WTC11 (cell line): Measurements from ENCODE around the gene CLASP1. TPM values are rescaled to one million over a fixed set of nuclear protein-coding genes. Genes with fewer than 3 reads are reported as not detected.

Source experiments
- ATAC-seq: fragments of 200-7000 bp; cut with Tn5 transposase; 2 replicates; pipeline ENCODE4 v1.10.0; 2021; ENCODE audit warnings: mild to moderate bottlenecking, moderate library complexity
- CTCF ChIA-PET: fragments of 300-600 bp; sonication (Branson Sonifier 250); formaldehyde crosslinking; loops from one replicate; lab custom pipeline; 2021; ENCODE audit warnings: antibody characterized with exemption; lab: Charles Lee
- POLR2A ChIA-PET: fragments of 350-600 bp; sonication (Branson Sonifier 250); formaldehyde crosslinking; loops from one replicate; lab custom pipeline; 2021; ENCODE audit warnings: antibody characterized with exemption; lab: Charles Lee
- DNase-seq: peaks from one replicate; pipeline ENCODE4 v3.0.0; 2021; ENCODE audit warnings: low spot score
- H3K27ac Mint-ChIP-seq: 2 replicates; pipeline ENCODE4 v1.8.0; 2021; ENCODE audit warnings: mixed read lengths
- H3K27me3 Mint-ChIP-seq: 2 replicates; pipeline ENCODE4 v1.8.0; 2021; ENCODE audit warnings: low read depth, mild to moderate bottlenecking, moderate library complexity, mixed read lengths
- H3K36me3 Mint-ChIP-seq: 2 replicates; pipeline ENCODE4 v1.8.0; 2021; ENCODE audit warnings: mixed read lengths
- H3K4me1 Mint-ChIP-seq: 2 replicates; pipeline ENCODE4 v1.8.0; 2022; ENCODE audit warnings: mixed read lengths
- H3K4me3 Mint-ChIP-seq: 2 replicates; pipeline ENCODE4 v1.8.0; 2021; ENCODE audit warnings: mild to moderate bottlenecking, moderate library complexity, mixed read lengths
- H3K9me3 Mint-ChIP-seq: 2 replicates; pipeline ENCODE4 v1.8.0; 2021; ENCODE audit warnings: mixed read lengths
- ATF2 ChIP-seq: sonication (generic); formaldehyde crosslinking; IDR thresholded peaks from 2 replicates; pipeline ENCODE4 v1.8.1; 2022; ENCODE audit warnings: low read depth, missing genetic modification reagents, borderline replicate concordance
- E2F1 ChIP-seq: sonication (generic); formaldehyde crosslinking; IDR thresholded peaks from 2 replicates; pipeline ENCODE4 v1.8.0; 2022; ENCODE audit warnings: mild to moderate bottlenecking, missing genetic modification reagents
- E2F5 ChIP-seq: sonication (generic); formaldehyde crosslinking; IDR thresholded peaks from 2 replicates; pipeline ENCODE4 v1.8.1; 2022; ENCODE audit warnings: mild to moderate bottlenecking, moderate library complexity, missing genetic modification reagents
- ERG ChIP-seq: fragments of 250-450 bp; sonication (Bioruptor Pico); IDR thresholded peaks from 2 replicates; pipeline ENCODE4 v1.8.0; 2021; ENCODE audit warnings: mild to moderate bottlenecking
- NFE2L1 ChIP-seq: sonication (generic); formaldehyde crosslinking; IDR thresholded peaks from 2 replicates; pipeline ENCODE4 v1.8.1; 2023; ENCODE audit warnings: missing genetic modification reagents
- RELA ChIP-seq: sonication (generic); formaldehyde crosslinking; IDR thresholded peaks from 2 replicates; pipeline ENCODE4 v1.8.1; 2022; ENCODE audit warnings: missing genetic modification reagents, mild to moderate bottlenecking, borderline replicate concordance
- SMAD3 ChIP-seq: sonication (generic); formaldehyde crosslinking; IDR thresholded peaks from 2 replicates; pipeline ENCODE4 v1.8.0; 2022; ENCODE audit warnings: missing genetic modification reagents, mild to moderate bottlenecking, borderline replicate concordance
- SOX15 ChIP-seq: fragments of 250-450 bp; sonication (Bioruptor Pico); IDR thresholded peaks from 2 replicates; pipeline ENCODE4 v1.9.0; 2021; ENCODE audit warnings: mild to moderate bottlenecking
- TEAD1 ChIP-seq: sonication (generic); formaldehyde crosslinking; IDR thresholded peaks from 2 replicates; pipeline ENCODE4 v1.8.0; 2022; ENCODE audit warnings: mild to moderate bottlenecking, missing genetic modification reagents
- TP53 ChIP-seq: sonication (generic); formaldehyde crosslinking; IDR thresholded peaks from 2 replicates; pipeline ENCODE4 v1.8.1; 2023; ENCODE audit warnings: mild to moderate bottlenecking, missing genetic modification reagents
- ZNF138 ChIP-seq: sonication (generic); formaldehyde crosslinking; conservative IDR thresholded peaks from 2 replicates; pipeline ENCODE4 v1.8.1; 2022; ENCODE audit warnings: mild to moderate bottlenecking, moderate library complexity, missing genetic modification reagents
- ZNF232 ChIP-seq: sonication (generic); formaldehyde crosslinking; IDR thresholded peaks from 2 replicates; pipeline ENCODE4 v1.8.0; 2022; ENCODE audit warnings: mild to moderate bottlenecking, missing genetic modification reagents
- ZNF317 ChIP-seq: sonication (generic); formaldehyde crosslinking; IDR thresholded peaks from 2 replicates; pipeline ENCODE4 v1.8.1; 2023; ENCODE audit warnings: low read depth, mild to moderate bottlenecking, moderate library complexity, missing genetic modification reagents, borderline replicate concordance
- ZNF532 ChIP-seq: fragments of 250-450 bp; sonication (Bioruptor Pico); IDR thresholded peaks from 2 replicates; pipeline ENCODE4 v1.9.0; 2021; ENCODE audit warnings: mild to moderate bottlenecking, borderline replicate concordance
- ZNF671 ChIP-seq: fragments of 250-450 bp; sonication (Bioruptor Pico); IDR thresholded peaks from 2 replicates; pipeline ENCODE4 v1.8.0; 2021; ENCODE audit warnings: mild to moderate bottlenecking
- total RNA-seq: library from RNA; stranded (reverse); gene quantifications from 3 replicates; pipeline ENCODE4 v1.2.3, GENCODE V29; 2021
- TF ChIP-seq, protein P1 (sequence below): sonication (generic); formaldehyde crosslinking; IDR thresholded peaks from 2 replicates; pipeline ENCODE4 v1.8.1; 2022; ENCODE audit warnings: low read depth, mild to moderate bottlenecking, moderate library complexity, missing genetic modification reagents, borderline replicate concordance
- TF ChIP-seq, protein P2 (sequence below): sonication (generic); formaldehyde crosslinking; IDR thresholded peaks from 2 replicates; pipeline ENCODE4 v1.8.0; 2022; ENCODE audit warnings: mild to moderate bottlenecking, missing genetic modification reagents
- TF ChIP-seq, protein P3 (sequence below): sonication (generic); formaldehyde crosslinking; IDR thresholded peaks from 2 replicates; pipeline ENCODE4 v1.8.1; 2022; ENCODE audit warnings: mild to moderate bottlenecking, missing genetic modification reagents, moderate library complexity, borderline replicate concordance
- TF ChIP-seq, protein P4 (sequence below): fragments of 250-450 bp; sonication (Bioruptor Pico); IDR thresholded peaks from 2 replicates; pipeline ENCODE4 v1.9.0; 2021; ENCODE audit warnings: mild to moderate bottlenecking

The CLASP1 gene
- total RNA-seq, 1 experiment from 2014 or later: 50.0 TPM

GRCh38 chr2:121640380-121641316, 8.6 kb downstream of the CLASP1 start:
- Mint-ChIP-seq H3K9me3 (peaks cover 25% of the 10 kb centered on the region), H3K27me3 (no peaks in the 10 kb centered on the region), H3K4me3 (no peak overlapping the region), H3K27ac (peak overlapping the region; percentile 61; the same call in 1 of the 2 replicates), H3K4me1 (no peaks in the 10 kb centered on the region), H3K36me3 (peaks cover 32% of the 10 kb centered on the region)
- ChIA-PET POLR2A (interaction anchor here (1.6 kb wide), 1 partner anchor 9 kb away, joined by 8 read pairs; the partner anchor contains the start of gene CLASP1), CTCF (interaction anchor here (0.6 kb wide), 1 partner anchor 49 kb away, joined by 3 read pairs; no protein-coding TSS in a partner anchor)
- no peak for TF ChIP-seq ATF2 (CRISPR knock-in tag)
- no peak for TF ChIP-seq ZNF138 (CRISPR knock-in tag)
- TF ChIP-seq RELA (CRISPR knock-in tag): no peak
- TF ChIP-seq TEAD1: no peak
- TF ChIP-seq ERG: no peak
- no peak for TF ChIP-seq SOX15 (CRISPR knock-in tag)
- TF ChIP-seq, protein P1, sequence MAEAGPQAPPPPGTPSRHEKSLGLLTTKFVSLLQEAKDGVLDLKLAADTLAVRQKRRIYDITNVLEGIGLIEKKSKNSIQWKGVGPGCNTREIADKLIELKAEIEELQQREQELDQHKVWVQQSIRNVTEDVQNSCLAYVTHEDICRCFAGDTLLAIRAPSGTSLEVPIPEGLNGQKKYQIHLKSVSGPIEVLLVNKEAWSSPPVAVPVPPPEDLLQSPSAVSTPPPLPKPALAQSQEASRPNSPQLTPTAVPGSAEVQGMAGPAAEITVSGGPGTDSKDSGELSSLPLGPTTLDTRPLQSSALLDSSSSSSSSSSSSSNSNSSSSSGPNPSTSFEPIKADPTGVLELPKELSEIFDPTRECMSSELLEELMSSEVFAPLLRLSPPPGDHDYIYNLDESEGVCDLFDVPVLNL (CRISPR knock-in tag): no peak
- no peak for TF ChIP-seq SMAD3 (CRISPR knock-in tag)
- no peak for TF ChIP-seq E2F1
- TF ChIP-seq, protein P2, sequence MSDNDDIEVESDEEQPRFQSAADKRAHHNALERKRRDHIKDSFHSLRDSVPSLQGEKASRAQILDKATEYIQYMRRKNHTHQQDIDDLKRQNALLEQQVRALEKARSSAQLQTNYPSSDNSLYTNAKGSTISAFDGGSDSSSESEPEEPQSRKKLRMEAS: no peak
- no peak for TF ChIP-seq ZNF671 (CRISPR knock-in tag)
- TF ChIP-seq, protein P3, sequence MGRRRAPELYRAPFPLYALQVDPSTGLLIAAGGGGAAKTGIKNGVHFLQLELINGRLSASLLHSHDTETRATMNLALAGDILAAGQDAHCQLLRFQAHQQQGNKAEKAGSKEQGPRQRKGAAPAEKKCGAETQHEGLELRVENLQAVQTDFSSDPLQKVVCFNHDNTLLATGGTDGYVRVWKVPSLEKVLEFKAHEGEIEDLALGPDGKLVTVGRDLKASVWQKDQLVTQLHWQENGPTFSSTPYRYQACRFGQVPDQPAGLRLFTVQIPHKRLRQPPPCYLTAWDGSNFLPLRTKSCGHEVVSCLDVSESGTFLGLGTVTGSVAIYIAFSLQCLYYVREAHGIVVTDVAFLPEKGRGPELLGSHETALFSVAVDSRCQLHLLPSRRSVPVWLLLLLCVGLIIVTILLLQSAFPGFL (CRISPR knock-in tag): no peak
- TF ChIP-seq ZNF317 (CRISPR knock-in tag): no peak
- TF ChIP-seq NFE2L1: no peak
- TF ChIP-seq, protein P4, sequence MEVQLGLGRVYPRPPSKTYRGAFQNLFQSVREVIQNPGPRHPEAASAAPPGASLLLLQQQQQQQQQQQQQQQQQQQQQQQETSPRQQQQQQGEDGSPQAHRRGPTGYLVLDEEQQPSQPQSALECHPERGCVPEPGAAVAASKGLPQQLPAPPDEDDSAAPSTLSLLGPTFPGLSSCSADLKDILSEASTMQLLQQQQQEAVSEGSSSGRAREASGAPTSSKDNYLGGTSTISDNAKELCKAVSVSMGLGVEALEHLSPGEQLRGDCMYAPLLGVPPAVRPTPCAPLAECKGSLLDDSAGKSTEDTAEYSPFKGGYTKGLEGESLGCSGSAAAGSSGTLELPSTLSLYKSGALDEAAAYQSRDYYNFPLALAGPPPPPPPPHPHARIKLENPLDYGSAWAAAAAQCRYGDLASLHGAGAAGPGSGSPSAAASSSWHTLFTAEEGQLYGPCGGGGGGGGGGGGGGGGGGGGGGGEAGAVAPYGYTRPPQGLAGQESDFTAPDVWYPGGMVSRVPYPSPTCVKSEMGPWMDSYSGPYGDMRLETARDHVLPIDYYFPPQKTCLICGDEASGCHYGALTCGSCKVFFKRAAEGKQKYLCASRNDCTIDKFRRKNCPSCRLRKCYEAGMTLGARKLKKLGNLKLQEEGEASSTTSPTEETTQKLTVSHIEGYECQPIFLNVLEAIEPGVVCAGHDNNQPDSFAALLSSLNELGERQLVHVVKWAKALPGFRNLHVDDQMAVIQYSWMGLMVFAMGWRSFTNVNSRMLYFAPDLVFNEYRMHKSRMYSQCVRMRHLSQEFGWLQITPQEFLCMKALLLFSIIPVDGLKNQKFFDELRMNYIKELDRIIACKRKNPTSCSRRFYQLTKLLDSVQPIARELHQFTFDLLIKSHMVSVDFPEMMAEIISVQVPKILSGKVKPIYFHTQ (CRISPR knock-in tag): no peak
- TF ChIP-seq TP53 (CRISPR knock-in tag): no peak
- TF ChIP-seq E2F5 (CRISPR knock-in tag): no peak
- TF ChIP-seq ZNF232 (CRISPR knock-in tag): no peak
- TF ChIP-seq ZNF532 (CRISPR knock-in tag): no peak
- ATAC-seq (no peak; the same call in 1 of the 2 replicates), DNase-seq (no peak)
